ENCODE results near the gene RABAC1.

The RABAC1 gene

GRCh38 chr19:41977916-41978315 is 18.8 kb upstream of the RABAC1 start:
- ChIA-PET POLR2A (ENCODE audit: low non-redundant PET) (no interaction called here), CTCF (interaction anchor here (0.7 kb wide), 1 partner anchor 105 kb away, joined by 4 read pairs; no protein-coding TSS in a partner anchor)
- TF ChIP-seq CTCF (conservative IDR thresholded peaks at IDR 0.05; ENCODE audit: low read depth) = no peak
- DNase-seq (ENCODE audit: low spot score) = no peak
- H3K27ac ChIP-seq = no peak overlapping the region

- CTCF ChIA-PET = interaction anchor here (0.6 to 0.7 kb wide), 2 partner anchors 60 to 528 kb away, joined by 3 read pairs; no protein-coding TSS in a partner anchor
- POLR2A ChIA-PET (ENCODE audit: low non-redundant PET) = no interaction called here
- no peak for DNase-seq (ENCODE audit: low spot score)
- no peak overlapping the region for H3K27ac ChIP-seq
- TF ChIP-seq CTCF (conservative IDR thresholded peaks at IDR 0.05; ENCODE audit: low read depth) = no peak
These were observed 15.5 kb upstream of the RABAC1 start for GRCh38 chr19:41974652-41975051.

GRCh38 chr19:41971363-41971762 is 12.2 kb upstream of the RABAC1 start:
- TF ChIP-seq CTCF (conservative IDR thresholded peaks at IDR 0.05; ENCODE audit: low read depth) = no peak
- DNase-seq (ENCODE audit: low spot score) = no peak
- ChIA-PET CTCF (no interaction called here), POLR2A (ENCODE audit: low non-redundant PET) (no interaction called here)
- H3K27ac ChIP-seq = no peak overlapping the region

GRCh38 chr19:41969772-41970458 is 10.8 kb upstream of the RABAC1 start:
- DNase-seq (ENCODE audit: low spot score) = no peak
- POLR2A ChIA-PET (ENCODE audit: low non-redundant PET) = no interaction called here
- CTCF ChIA-PET = no interaction called here
- no peak for TF ChIP-seq CTCF (conservative IDR thresholded peaks at IDR 0.05; ENCODE audit: low read depth)
- H3K27ac ChIP-seq = no peak overlapping the region

- no peak overlapping the region for H3K27ac ChIP-seq
- ChIA-PET POLR2A (ENCODE audit: low non-redundant PET) (no interaction called here), CTCF (no interaction called here)
- no peak for DNase-seq (ENCODE audit: low spot score)
- no peak for TF ChIP-seq CTCF (conservative IDR thresholded peaks at IDR 0.05; ENCODE audit: low read depth)
These were observed 9.9 kb upstream of the RABAC1 start for GRCh38 chr19:41968751-41969595.

GRCh38 chr19:41967054-41967783 is 8.1 kb upstream of the RABAC1 start:
- no peak for TF ChIP-seq CTCF (conservative IDR thresholded peaks at IDR 0.05; ENCODE audit: low read depth)
- ChIA-PET CTCF (no interaction called here), POLR2A (ENCODE audit: low non-redundant PET) (no interaction called here)
- no peak for DNase-seq (ENCODE audit: low spot score)
- no peak overlapping the region for H3K27ac ChIP-seq

Data from RWPE1 (cell line).